HG03442 (cell line): ENCODE measurements around the gene SPTSSB.

Experiments
- ATAC-seq: cut with Tn5 transposase; IDR thresholded peaks from one replicate; pipeline ENCODE4 v1.9.1; 2021; ENCODE audit warnings: mild to moderate bottlenecking, moderate library complexity; ENCODE audit not compliant: unreplicated experiment

The SPTSSB gene

DNA sequence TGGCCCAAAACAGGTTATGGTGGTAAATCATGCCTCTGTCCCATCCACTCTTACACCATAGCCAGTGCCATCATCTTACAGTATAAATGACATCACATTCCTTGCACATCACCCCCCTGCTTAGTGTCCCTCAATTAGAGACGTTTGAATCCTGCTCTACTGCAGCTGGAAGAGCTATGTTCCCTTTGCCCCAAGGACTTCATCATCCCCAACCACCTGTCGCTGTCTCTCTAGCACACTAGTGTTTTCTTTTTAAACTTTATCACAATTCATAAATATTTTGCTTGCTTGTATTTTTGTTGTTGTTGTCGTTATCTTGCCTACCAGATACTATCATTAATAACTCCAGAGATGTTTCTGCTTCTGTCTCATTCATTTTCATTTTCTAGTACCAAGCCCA, 28.7 kb downstream of the SPTSSB start:
- ATAC-seq = no peak

DNA sequence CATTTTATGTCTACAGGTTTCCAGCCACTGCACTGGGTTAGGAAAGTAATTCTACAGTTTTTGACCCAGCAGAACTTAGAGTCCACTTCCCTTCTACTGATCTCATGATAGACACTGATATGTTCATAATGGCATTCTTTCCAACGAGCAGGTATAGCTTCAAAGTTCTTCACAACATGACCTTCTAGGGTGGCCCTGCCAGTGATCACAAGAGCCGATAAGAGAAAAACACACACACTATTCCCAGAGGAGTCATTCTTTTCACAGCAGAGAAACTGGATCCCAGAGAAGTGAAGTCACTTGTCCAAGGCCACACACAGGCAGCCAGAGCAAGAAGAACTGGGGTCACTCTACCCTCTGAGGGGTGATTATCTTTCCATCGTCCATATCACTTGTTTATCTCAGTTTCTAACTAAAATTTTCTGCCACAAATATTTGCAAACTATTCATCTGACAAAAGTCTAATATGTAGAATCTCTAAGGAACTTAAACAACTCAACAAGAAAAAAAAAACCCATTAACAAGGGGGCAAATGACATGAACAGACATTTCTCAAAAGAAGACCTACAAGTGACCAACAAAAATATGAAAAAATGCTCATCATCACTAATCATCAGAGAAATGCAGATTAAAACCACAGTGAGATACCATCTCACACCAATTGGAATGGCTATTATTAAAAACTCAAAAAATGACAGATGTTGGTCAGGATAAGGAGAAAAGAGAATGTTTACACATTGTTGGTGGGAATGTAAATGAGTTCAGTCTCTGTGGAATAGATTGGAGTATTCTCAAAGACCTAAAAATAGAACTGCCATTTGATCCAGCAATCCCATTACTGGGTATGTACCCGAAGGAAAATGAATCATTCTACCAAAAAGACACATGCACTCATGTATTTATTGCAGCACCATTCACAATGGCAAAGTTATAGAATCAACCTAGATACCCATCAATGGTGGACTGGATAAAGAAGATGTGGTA, 31.5 kb downstream of the SPTSSB start:
- ATAC-seq = no peak

DNA sequence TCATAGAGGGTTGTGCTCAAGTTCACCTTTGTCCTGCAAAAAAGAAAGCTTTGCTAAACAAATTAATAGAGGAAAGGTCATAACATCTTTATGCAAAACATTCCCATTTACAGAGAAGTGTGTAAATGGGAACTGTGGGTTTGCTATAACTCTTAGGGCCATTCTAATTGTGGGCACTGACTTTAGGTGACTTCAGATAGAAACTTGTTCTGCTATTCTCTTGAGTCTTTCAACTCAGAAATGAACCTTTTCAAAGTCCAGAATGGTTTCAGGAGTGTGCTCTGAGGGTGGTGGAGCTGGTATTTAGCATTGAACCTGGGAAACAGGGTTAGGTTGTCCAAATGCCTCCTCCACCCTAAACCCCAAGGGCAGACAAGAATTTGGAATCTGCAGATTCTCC, 34.0 kb downstream of the SPTSSB start:
- ATAC-seq = no peak

DNA sequence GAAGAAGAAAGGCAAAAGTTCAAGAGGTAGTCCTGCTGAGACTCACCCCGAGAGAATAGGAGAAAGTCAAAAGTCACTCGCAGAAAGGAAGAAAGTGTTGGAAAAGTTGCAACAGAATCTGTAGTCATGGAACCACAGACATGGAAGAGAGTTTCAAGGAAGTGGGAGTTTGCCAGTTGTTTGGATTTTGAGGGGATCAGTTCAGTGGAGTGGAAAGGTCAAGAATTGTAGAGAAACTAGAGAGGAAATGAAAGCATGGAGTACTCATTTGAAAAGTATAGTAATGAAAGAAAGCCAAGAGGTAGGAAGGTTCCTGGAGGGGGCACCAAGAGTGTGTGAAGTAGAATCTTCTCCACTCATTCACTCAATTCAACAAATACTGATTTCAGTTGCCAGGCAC, 34.7 kb downstream of the SPTSSB start:
- peak; percentile 47 for ATAC-seq

DNA sequence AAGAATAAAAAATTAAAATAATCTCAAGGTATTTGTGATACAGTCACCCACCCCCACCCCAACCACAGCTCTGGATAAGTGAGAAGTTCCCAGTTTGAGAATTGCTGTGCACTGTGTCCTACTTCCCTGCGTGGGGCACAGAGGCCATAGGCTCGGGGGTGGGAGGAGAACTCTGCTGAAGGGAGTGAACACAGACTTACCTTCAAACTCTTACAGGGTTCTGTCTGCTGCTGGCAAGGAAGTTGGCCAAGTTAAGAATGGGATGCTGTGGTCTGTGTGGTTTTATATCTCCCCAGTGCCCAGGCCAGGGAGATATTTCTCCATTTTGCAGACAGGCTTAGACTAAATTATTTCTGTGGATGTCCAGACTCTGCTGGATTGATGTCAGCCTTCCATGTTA, 37.6 kb downstream of the SPTSSB start:
- no peak for ATAC-seq

DNA sequence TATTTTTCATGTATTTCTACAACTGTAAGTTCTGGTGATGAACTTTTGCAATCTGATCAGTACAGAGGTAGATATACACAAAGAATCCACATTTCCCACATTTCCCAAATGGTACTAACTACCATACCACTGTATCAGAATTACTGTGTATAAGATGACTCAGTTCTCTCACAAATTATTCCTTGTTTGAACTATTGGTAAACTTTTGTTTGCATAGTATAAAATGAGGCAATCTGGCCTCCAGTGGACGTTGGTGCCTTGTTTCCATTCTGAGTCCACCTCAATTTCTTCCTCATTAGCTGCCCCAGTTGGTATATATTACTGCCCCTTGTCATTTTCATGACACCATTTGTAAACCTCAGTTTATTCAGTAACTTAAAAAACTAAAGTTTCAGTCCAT, 38.5 kb downstream of the SPTSSB start:
- ATAC-seq = no peak

DNA sequence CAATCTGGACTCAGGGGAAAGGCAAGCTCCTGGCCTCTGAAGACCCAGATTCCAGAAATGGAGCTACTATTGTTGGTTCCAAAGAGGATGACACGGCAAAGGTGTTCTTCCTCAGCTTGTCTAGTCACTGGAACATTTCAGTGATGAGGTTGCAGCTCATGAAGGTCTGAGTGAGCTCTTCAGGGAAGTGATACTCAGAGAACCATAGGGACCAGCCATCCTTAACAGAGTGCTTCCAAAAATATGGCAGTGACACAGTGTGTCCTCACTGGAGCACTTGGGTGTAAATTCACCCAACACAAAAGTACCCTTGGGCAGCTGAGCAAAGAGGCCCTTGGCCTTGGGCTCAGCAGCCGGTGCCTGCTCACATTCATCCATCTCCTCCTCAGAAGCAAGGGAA, 46.3 kb downstream of the SPTSSB start:
- ATAC-seq = no peak

DNA sequence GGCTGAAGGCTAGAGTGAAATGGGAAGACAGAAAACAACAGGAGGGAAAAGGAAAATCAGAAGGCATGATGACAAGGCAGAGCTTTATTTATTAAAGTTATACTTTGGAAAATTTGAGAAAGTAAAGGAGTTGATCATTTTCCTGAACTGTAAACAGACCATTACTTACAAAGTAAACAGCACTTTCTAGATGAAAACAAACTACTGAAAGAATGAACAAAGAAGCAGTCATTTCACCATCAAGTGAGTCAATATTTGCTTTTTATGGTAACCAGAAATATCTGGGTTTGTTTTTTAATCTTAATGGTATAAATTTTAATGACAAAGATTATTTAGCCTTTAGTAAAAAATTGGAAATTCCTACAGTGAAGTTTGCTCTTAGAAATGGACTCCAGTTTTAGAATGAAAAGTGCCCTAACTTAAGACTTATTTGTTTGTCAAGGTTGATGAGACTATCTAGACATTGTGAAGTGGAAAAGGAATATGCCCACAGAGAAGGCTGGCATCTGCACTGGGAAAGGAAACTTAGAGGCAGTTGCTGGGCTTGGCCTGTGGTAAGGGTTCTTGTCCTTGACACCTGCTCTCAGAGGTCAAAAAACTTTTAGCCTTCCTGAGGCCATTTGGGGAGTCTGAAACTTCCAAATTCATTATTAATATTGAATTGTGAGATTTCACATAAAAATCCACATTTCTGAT, 47.2 kb downstream of the SPTSSB start:
- no peak for ATAC-seq

DNA sequence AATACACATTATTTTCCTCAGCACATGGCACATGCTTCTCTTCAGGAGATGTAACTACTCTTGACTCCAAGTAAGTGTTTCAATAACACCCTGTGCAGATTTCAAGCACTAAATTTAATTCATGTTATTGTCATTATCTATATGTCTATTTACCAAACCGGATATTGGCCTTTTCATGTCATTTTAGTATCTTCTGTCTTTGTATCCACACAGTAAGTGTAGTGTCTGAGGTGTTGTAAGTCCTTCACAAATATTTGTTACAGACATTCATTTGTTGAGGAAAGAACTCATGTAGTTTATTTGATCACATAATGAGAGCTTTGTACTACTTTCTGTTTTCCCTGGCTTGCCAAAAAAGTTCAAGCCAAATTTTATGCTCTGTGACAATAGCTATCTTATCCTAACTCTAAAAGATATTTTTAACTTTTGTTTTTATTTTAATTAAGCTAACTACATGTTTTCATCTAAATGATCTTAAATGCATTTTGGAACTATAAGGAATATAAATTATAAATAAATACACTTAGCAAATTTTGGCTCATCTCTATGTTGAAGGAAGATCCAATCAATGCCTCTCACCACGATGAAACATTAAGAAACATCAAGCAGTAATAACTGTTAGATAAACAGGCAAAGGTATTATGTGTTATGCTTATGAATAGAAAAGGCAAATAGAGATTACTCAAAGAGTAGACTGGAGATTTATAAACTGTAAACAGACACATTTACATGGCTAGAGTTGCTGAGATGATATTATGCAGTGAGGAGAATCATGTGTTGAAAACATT, 48.3 kb downstream of the SPTSSB start:
- no peak for ATAC-seq

DNA sequence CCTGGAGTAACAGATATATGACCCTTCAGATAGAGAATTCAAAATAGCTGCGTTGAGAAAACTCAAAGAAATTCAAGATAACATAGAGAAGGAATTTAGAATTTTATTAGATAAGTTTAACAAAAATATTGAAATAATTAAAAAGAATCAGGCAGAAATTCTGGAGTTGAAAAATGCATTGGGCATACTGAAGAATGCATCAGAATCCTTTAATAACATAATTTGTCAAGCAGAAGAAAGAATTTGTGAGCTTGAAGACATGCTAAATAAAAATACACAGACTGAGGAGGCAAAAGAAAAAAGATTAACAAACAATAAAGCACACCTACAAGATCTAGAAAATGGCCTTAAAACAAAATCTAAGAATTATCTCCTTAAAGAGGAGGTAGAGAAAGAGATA, 50.5 kb downstream of the SPTSSB start:
- no peak for ATAC-seq

DNA sequence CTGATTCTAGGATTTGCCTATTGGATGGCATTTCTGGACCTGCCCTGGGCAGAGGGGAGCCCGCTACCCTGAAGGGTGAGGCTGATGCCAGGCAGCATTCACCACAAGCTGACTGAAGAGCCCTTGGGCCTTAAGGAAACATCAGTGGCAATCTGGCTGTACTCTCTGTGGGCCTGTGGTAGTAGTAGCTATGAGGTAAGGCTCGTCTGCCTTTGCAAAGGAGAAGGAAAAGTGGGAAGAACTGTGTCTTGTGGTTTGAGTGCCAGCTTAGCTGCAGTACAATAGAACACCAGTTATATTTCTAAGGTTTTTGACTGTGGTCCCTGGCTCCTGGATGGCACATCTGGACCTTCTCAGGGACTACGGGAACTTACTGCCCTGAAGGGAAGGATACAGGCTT, 51.5 kb downstream of the SPTSSB start:
- no peak for ATAC-seq

DNA sequence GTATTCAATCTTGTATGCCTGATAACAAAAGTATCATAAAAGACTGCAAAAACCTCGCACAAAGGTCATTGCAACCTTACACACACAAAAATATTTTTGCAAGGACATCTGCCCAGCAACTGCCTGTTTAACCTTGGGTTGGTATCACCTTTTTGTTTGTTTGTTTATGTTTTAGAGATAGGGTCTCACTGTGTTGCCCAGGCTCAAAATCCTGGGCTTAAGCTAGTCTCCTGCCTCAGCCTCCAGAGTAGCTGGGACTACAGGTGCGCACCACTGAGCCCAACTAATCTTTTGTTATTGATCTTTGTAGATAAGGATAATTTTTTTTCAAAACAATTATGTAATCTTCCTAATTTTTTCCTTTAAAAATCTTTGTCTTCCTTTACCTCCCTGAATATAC, 54.2 kb downstream of the SPTSSB start:
- no peak for ATAC-seq

DNA sequence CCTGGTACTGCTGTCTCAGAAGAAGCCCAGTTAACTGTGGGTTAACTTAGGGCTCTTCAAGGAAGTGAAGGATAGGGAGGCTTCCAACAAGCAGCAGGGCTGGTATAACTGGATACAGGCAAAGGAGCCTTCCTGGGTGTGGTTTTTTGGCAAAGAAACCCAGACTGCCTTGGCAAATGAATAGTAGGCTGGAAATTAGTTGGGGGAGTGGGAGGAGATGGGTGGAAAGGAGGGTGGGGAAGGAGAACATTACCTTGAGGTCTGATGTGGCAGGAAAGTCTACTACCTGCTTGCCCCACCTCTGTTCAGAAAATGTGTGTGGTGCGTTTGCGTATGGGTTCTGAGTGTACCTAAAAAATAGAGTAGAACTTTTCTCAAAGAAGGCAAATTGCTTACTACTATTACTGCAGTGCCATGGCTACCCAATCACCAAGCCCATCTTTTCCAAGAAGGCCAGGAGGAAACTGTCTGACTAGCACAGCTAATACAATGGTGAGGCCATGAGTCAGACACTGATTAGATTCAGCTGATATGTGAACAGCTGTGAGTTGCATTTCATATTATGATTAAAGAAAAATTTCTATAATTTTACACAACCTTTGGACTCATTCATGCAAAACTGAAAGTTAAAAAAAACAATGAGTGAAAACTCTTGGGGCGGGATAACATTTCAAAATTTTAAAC, 55.2 kb downstream of the SPTSSB start:
- no peak for ATAC-seq

DNA sequence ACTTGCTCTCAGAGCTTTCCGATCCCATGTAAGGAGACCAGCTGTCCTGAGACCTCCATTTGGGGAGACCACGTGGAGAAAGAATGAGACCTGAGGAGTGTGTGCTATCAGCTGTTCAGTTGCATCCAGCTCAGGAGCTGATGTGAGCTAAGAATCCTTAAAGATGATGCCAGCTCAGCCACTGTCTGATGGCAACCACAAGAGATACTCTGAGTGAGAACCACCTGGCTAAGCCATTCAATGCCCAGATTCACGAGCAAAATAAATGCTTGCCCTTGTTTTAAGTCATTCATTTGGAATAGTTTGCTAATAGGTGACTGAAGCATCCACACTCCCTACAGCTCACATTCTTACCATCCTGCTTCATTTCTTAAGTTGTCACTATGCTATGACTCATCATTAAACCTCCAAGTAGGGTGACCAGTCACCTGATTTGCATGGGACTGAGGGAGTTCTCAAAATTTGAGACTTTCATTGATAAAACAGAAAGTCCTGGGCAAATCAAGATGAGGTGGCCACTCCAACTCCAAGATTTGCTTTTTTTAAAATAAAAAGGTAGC, 56.4 kb downstream of the SPTSSB start:
- ATAC-seq = peak; percentile 61

DNA sequence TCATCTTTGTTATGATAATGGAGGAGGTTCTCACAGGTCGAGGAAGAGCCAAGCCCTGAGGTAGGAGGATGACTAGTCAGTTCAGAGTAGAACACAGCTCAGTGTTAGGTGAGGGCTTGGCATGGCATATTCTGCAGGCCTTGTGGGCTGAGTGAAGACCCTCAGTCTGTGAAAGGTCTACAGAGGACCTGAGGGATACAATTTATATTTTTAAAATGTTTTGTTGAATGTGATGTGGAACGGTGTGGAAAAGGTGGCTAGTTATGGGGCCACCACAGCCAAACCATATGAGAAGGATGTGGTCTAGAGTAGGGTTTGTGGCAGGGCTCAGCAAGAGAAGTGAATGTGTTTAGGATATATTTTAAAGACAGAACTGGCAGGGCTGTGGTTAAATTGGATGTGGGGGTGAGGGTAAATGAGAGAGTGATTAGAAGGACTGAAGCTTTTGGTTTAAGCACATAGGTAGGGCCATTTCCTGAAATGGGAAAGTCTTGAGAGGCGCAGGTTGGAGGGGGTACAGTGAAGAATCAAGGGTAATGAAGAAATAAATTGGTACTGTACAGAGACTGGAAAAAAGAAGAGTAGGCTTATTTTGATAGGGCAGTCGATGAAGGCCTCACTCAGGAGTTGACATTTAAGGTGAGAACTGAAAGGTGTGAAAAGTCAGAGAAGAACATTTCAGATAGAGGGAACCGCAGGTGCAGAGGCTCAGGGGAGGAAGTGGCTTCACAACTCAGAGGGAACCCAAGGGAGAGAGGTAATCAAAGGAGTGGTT, 60.5 kb downstream of the SPTSSB start:
- peak; percentile 79 for ATAC-seq

DNA sequence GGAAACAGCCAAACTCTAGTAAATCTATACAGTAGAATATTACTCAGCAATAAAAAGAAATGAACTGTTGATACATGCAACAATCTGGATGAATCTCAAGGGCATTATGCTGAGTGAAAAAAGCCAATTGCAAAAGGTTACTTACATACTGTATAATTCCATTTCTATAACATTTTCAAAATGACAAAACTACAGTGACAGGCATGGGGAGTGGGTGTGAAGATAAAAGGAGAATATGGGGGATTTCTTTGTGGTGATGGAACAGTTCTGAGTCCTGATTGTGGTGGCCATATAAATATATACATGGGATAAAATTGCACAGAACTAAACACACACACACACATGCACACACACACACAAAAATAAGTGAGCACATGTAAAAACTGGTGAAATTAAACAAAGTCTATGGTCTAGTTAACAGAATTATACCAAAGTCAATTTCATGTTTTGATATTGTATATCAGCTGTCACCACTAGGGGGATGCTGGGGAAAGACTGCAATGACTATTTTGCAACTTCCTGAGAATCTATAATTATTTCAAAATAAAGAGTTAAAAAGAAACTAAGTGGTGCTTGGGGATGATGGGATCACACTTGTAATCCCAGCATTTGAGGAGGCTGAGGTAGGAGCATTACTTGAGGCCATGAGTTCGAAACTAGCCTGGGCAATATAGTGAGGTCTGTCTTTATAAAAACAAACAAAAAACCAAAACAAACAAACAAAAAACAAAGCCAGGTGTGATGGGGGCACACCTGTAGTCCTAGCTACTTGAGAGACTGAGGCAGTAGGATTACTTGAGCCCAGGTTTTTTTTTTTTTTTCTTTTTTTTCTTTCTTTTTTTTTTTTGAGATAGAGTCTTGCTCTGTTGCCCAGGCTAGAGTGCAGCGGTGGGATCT, 66.0 kb downstream of the SPTSSB start:
- ATAC-seq = no peak

DNA sequence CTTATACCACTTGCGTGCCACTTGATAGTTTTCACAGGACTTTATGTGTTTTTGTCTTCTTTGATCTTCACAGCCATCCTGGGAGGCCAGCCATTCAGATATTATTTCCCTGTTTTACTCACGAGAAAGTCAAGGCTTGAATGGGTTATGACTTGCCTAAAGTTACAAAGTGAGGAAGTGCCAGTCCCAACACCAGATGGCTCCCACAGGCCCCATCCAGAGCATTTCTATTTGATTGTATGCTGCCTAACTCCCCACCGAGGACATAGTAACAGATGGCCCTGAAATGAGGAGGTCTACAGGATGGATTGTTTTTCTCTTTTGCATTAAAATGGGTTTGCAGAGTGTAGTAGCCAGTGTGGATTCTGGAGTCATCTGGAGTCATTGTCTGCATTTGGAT, 74.5 kb downstream of the SPTSSB start:
- no peak for ATAC-seq

DNA sequence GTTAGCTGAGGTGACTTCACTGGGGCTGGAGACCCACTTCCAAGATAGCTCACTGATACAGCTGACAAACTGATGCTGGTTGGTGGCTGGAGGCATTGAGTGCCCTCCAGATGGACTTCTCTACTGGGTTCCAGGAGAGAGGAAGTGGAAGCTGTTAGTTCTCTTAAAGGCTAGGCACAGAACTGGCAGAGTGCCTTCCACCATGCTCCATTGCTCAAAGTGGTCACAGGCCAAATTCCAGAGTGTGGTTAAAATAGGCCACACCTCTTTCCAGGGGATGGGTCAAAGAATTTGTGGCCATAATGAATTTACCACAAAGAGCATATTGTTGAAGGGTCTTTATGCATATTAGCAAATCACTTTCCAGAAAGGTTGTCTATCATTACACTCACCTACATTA, 76.0 kb downstream of the SPTSSB start:
- ATAC-seq = no peak
